ENCODE results near the gene MRPL19.

The MRPL19 gene

DNA sequence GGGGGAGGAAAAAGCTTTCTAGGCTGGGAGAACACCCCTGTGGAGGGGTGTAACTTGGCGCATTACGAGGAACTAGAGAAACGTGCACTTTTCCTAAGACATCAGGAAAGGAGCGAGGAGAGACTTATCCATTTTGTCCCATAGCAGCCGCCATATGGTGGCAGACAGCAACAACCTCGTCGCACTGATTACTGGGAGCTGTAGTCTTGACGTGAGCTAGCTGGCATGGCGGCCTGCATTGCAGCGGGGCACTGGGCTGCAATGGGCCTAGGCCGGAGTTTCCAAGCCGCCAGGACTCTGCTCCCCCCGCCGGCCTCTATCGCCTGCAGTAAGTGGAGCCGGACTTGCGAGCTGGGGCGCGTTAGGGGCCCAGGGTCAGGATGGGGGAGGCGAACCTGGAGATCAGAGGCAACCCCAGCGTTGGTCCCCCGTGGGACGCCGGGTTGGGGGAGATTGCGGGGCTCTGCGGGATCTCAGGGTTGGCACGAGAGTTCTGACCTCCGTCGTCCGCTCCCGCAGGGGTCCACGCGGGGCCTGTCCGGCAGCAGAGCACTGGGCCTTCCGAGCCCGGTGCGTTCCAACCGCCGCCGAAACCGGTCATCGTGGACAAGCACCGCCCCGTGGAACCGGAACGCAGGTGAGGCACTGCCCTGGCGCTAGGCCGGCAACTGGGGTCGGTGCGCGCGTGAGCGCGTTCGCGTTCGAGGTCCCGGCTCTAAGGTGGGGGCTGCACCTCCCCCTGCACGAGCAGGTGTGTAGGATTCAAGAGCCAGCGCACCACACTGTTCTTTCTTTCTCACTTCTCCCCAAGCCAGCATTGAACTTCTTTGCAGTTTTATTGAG is at the start of gene MRPL19:
Gene MRPL19, plus strand, starts transcription at position 201 of the 843 bp plus-strand sequence. Its CDS starts 25 bp downstream, at position 226.
- Histone ChIP-seq H3K9me3 (no peaks in the 10 kb centered on the region), H3K4me1 (ENCODE audit: control insufficient read depth in 1 of 2, insufficient read depth in 1 of 2, low read depth in 1 of 2, low read length in 1 of 2) (peaks cover 6 to 10% of the 10 kb centered on the region in 2 experiments), H3K4me3 (ENCODE audit: low read depth in 1 of 2, low read length in 1 of 2) (peak within 1 kb of the TSS; percentile 71 to 78), H3K27me3 (no peaks in the 10 kb centered on the region), H3K36me3 (peaks cover 12% of the 10 kb centered on the region), H3K27ac (peak within 1 kb of the TSS; percentile 30)
- TF ChIP-seq, protein P1, sequence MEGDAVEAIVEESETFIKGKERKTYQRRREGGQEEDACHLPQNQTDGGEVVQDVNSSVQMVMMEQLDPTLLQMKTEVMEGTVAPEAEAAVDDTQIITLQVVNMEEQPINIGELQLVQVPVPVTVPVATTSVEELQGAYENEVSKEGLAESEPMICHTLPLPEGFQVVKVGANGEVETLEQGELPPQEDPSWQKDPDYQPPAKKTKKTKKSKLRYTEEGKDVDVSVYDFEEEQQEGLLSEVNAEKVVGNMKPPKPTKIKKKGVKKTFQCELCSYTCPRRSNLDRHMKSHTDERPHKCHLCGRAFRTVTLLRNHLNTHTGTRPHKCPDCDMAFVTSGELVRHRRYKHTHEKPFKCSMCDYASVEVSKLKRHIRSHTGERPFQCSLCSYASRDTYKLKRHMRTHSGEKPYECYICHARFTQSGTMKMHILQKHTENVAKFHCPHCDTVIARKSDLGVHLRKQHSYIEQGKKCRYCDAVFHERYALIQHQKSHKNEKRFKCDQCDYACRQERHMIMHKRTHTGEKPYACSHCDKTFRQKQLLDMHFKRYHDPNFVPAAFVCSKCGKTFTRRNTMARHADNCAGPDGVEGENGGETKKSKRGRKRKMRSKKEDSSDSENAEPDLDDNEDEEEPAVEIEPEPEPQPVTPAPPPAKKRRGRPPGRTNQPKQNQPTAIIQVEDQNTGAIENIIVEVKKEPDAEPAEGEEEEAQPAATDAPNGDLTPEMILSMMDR (IDR thresholded peaks at IDR 0.05), result no peak

DNA sequence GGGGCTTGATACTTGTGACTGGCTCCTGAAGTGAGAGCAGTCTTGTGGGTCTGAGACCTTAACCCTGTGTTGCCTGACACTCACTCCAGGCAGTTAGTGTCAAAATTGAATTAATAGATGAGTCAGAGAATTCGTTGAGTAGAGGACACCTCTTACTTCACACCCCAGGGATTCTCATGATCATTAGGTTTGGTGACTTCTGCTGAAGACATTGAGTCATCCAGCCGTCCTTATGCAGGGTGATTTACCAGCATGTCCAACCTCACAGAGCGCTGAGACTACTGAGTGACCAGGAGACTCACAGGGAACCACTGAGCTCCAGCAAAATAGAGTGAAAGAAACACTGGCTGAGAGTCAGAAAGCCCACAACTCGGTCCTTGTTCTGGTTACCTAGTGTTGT is 49.8 kb upstream of the MRPL19 start:
- TF ChIP-seq, protein P1 (IDR thresholded peaks at IDR 0.05), result no peak
- Histone ChIP-seq H3K9me3 (no peaks in the 10 kb centered on the region), H3K36me3 (no peaks in the 10 kb centered on the region), H3K27me3 (no peaks in the 10 kb centered on the region), H3K27ac (no peak overlapping the region), H3K4me1 (ENCODE audit: control insufficient read depth in 1 of 2, insufficient read depth in 1 of 2, low read depth in 1 of 2, low read length in 1 of 2) (no peaks in the 10 kb centered on the region), H3K4me3 (ENCODE audit: low read depth in 1 of 2, low read length in 1 of 2) (no peak overlapping the region)

DNA sequence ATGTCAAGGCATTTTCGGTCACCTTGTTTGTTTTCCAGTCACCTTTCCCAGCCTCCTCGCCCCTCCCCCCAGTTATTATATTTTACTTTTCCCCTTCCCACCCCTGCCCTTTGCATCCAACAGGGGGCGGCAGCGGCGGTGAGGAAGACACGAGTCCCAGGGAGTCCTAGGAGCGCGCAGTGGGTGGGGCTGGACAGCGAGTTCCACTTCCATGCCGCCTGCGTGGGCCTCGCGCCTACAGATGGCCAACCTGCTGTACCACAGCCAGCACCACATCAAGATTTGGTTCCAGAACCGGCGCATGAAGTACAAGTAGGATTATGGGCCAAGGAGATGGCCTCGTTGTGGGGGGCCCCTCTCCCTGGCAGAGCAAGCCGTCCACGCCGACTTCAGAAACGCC is 48.6 kb upstream of the MRPL19 start:
- Histone ChIP-seq H3K4me3 (ENCODE audit: low read depth in 1 of 2, low read length in 1 of 2) (no peak overlapping the region), H3K4me1 (ENCODE audit: control insufficient read depth in 1 of 2, insufficient read depth in 1 of 2, low read depth in 1 of 2, low read length in 1 of 2) (no peaks in the 10 kb centered on the region), H3K36me3 (no peaks in the 10 kb centered on the region), H3K9me3 (no peaks in the 10 kb centered on the region), H3K27me3 (peaks cover 3% of the 10 kb centered on the region), H3K27ac (no peak overlapping the region)
- TF ChIP-seq, protein P1 (IDR thresholded peaks at IDR 0.05), result no peak

DNA sequence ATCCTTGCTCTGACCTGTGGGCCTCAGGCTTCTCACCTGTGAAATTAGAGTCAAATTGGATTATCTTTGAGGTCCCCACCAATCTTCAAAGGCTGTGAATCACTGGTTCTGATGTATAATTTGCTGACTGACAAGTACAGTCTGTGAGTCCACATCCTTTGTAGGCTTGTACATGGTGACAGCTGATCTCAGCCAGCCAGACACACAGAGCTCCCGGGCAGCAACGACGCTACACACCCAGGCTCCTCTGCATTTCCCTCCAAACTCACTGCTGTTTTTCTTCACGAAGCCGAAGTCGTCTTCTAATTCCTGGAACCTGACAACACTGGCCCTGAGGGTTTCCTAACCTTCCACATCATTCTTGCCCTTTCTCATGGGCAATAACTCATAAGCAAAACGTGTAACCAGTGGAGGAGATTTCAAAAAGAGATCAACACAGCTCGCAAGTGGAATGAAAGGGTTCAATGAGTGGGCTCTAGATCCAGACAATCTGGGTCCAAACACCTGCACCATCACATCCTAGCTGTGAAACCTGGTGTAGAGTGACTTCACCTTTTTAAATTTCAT is 47.9 kb upstream of the MRPL19 start:
- H3K4me1 ChIP-seq (ENCODE audit: control insufficient read depth in 1 of 2, insufficient read depth in 1 of 2, low read depth in 1 of 2, low read length in 1 of 2), result no peaks in the 10 kb centered on the region
- H3K36me3 ChIP-seq, result no peaks in the 10 kb centered on the region
- H3K9me3 ChIP-seq, result no peaks in the 10 kb centered on the region
- H3K4me3 ChIP-seq (ENCODE audit: low read depth in 1 of 2, low read length in 1 of 2), result no peak overlapping the region
- peaks cover 3% of the 10 kb centered on the region for H3K27me3 ChIP-seq
- H3K27ac ChIP-seq, result no peak overlapping the region
- TF ChIP-seq, protein P1 (IDR thresholded peaks at IDR 0.05), result no peak

DNA sequence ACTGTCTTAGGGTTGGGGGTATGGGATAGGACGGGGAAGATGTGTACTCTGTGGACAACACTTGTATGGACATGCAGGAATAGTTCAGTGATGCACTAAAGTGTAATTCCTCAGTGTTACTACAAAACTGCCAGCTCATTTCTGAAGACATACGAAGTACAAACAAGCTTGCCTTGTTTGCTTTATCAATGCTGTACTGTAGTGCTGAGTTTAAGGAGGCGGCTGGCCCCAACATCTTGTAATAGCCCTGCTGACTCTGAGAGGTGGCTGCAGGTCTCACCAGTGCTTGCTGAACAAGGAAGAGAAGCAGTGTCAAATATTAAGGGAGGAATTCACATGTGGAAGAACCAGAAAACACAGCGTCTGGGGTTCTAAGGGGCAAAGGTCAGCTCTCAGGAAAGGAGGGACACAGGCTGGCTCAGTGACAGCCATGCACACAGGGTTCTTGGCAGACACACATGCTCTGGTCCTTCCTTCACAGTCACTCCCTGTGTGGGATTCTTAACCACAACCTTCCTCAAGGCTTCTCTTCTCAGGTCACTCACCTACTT is 46.0 kb upstream of the MRPL19 start:
- H3K4me3 ChIP-seq (ENCODE audit: low read depth in 1 of 2, low read length in 1 of 2), result no peak overlapping the region
- no peaks in the 10 kb centered on the region for H3K4me1 ChIP-seq (ENCODE audit: control insufficient read depth in 1 of 2, insufficient read depth in 1 of 2, low read depth in 1 of 2, low read length in 1 of 2)
- H3K9me3 ChIP-seq, result no peaks in the 10 kb centered on the region
- H3K27ac ChIP-seq, result no peak overlapping the region
- peaks cover 17% of the 10 kb centered on the region for H3K27me3 ChIP-seq
- no peaks in the 10 kb centered on the region for H3K36me3 ChIP-seq
- TF ChIP-seq, protein P1 (IDR thresholded peaks at IDR 0.05), result no peak

Data from neutrophil (primary cell).